ENCODE data around the gene KCNN1.
"Not testable (repeated sequence)": the region's sequence is repeated elsewhere in the genome, so short reads cannot be mapped to it uniquely, and the experiment has no call there.

KCNN1 gene

DNA sequence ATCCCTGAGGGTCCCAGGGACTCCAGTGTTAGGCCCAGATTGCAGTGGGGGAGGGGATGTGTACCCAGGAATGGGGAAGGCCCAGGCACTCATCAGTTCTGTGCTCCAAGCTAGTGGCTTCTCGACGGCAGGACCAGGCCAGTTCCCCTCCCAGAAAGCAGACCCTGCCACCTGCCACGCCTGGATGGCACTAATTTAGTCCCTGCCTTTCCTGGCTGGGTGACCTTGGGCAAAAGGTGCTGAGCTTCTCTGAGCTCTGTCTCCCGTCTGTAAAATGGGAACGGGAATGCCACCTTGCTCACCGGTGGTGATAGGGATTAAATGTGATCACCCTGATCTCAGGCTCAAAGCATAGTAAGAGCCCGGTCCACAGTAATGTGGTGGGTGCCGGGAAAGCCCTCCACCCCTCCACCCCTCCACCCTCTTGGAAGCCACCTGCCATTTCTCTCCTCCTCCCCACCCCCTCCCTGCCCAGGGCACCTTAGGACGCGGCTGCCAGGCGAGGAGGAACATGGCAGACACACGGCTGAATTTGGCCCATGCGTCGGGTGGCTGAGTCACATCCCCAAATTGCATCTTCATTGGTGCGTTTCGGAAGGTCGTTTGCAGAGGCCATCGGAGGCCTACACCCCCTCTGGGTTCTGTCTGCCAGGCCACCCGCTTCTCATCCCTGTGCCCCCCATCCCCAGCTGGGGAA lies 2.3 kb downstream of the KCNN1 start:
- no peak for DNase-seq

DNA sequence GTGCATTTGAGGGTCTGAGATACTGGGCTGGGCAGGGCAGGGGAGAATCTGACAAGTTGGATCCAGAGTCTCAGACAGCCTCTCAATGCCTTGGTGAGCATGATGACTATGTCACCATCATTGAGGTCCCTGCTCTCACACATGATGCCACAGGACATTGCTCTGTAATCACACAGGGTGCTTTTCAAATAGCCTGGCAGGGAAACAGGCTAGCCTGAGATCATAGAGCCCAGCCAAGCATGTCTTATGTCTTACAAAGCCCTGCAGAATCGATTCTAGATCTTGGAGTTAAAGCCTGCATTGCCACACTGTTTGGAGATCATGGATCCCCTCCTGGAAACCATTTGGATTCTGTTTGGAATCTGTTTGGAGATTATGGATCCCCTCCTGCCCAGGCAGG lies 5.3 kb downstream of the KCNN1 start:
- DNase-seq, result no peak

DNA sequence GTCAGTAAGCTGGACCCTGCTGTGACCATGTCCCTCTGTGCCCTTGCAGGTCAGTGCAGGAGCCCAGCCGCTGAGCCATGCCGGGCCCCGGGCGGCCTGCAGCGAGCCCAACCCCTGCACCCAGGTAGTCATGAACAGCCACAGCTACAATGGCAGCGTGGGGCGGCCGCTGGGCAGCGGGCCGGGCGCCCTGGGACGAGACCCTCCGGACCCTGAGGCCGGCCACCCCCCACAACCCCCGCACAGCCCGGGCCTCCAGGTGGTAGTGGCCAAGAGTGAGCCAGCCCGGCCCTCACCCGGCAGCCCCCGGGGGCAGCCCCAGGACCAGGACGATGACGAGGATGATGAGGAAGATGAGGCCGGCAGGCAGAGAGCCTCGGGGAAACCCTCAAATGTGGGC lies 6.9 kb downstream of the KCNN1 start:
- no peak for DNase-seq

DNA sequence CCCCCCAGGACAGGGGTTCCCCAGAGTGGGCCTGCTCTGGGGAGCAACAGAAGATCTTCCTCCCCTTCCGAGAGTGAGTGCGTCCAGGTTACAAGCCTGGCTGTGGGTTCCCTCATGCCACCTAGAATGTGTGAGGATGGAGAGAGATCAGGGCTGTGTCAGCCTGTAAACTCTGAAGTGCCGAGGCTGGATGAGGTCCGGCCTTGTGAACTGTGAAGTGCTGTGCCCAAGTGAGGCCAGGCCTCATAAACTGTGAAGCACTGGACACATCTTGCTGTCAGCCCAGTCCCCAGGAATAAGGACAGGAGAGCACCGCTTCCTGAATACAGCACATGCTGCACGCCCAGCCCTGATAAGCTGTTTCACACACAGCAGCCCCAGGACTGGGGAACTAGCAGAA lies 7.6 kb downstream of the KCNN1 start:
- DNase-seq, result no peak

DNA sequence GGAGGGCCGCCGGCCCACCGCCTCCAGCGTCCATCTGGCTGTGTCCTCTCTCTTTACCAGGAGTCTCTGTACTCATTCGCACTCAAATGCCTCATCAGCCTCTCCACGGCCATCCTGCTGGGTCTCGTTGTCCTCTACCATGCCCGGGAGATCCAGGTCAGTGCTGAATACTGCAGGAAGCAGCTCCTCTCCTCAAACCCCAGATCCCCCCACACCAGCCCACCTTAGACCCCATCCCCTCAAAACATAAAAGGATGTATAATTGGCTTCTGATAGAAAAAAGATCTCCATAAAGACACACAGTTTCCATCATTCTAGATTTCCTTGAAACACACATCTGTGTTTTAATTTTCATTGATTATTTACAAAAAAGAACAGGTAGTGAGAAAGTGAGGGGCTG lies 8.1 kb downstream of the KCNN1 start:
- DNase-seq, result no peak

DNA sequence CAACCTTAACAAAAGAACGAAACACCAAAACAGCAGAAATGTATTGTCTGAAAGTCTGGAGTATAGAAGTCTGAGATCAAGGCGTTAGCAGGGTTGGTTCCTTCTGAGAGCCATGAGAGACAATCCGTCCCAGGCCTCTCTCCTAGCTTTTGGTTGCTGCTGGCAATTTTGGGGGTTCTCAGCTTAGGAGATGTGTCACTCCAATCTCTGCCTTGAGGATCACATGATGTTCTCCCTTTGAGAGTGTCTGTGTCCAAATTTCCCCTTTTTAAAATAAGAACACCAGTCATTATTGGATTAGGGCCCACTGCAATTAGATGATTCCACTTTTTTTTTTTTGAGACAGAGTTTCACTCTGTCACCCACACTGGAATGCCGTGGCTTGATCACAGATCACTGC lies 10.1 kb downstream of the KCNN1 start:
- no peak for DNase-seq

DNA sequence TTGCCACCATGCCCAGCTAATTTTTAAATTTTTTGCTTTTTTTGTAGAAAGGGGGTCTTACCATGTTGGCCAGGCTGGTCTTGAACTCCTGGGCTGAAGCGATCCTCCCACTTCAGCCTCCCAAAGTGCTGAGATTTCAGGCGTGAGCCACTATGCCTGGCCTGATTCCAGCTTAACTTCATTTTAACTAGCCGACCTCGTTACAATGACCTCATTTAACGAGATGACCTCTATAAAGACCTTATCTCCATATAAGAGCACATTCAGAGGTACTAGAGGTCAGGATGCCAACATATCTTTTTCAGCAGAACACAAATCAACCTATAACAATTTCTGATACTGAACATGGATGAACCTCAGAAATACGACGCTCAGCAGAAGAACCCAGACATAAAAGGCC lies 10.6 kb downstream of the KCNN1 start:
- no peak for DNase-seq

DNA sequence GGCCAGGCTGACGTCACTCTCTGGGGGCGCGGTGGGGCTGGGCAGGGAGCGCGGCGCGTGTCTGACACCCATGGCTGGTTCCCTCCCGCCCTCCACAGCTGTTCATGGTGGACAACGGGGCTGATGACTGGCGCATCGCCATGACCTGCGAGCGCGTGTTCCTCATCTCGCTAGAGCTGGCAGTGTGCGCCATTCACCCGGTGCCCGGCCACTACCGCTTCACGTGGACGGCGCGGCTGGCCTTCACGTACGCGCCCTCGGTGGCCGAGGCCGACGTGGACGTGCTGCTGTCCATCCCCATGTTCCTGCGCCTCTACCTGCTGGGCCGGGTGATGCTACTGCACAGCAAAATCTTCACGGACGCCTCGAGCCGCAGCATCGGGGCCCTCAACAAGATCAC lies 14.7 kb downstream of the KCNN1 start:
- no peak for DNase-seq

DNA sequence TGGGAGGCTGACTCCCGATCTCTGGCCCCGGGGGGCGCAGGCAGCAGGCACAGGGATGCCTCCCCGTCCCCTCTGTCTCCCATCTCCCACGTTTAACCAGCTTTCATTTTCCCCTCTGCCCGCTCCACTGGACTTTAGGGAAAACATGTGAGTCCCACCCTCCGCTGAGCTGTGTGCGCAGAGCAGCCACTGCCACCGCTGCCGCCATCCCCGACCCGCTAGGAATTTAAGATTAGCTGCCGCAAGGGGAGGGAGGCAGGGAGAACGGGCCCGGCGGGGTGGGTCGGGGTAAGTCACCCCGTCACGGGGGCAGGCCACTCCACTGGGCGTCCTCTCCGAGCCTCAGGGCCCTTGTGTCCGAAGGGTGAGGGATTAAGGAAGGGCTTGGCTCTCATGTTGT lies 15.5 kb downstream of the KCNN1 start:
- no peak for DNase-seq

DNA sequence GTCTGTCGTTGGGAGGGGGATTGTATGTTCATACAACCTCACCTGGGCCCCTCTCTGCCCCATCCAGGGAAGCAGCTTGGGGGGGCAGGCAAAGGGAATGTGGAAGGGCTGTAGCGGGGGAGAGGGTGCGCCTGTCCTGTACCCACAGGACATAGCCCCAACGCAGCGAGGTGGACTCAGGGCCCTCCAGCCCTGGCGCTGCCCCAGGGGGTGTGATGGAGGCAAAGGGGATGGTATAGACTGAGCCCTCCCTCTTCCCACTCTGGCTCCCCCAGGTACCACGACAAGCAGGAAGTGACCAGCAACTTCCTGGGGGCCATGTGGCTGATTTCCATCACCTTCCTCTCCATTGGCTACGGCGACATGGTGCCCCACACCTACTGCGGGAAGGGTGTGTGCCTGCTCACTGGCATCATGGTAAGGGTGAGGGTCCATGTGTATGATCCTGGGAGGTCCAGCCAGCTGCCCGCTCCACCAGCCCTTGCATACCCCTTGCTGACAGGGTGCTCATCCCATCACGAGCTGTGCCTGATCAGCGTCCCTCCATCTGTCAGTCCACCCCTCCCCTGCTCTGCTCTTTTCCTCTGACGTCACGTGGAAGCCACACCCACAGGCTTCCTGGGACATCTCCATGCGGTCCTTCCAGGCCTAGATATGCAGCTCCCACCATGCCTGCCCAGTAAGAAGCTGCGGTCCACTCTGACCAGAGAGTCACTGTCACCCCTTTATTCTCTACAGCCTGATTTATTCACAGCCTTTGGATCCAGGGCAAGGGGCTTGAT lies 18.3 kb downstream of the KCNN1 start:
- no peak for DNase-seq

DNA sequence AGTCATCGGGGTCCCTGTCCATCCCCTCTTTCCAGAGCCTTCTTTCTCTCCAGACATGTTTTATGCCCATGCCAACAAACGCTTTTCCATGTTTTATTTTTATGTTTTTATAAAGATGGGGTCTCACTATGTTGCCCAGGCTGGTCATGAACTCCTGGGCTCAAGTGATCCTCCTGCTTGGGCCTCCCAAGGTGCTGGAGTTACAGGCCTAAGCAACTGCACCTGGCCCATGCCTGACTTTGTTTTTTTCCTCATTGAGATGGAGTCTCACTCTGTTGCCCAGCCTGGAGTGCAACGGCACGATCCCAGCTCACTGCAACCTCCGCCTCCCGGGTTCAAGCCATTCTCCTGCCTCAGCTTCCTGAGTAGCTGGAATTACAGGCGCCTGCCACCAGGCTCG lies 19.7 kb downstream of the KCNN1 start:
- not testable (repeated sequence) for DNase-seq

DNA sequence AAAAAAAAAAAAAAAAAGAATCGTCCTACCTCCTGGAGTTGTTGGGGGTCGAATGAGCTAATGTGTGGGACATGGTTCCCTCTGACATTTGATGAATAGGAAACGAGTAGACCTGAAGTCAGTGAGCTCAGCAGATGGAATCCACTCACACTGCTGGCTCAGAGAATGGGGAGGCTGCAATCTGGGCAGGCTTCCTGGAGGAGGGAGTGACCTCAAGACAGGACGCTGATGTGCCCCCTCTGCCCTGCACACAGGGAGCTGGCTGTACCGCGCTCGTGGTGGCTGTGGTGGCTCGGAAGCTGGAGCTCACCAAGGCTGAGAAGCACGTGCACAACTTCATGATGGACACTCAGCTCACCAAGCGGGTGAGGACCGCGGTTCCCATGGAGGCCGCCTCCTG lies 21.3 kb downstream of the KCNN1 start:
- no peak for DNase-seq

DNA sequence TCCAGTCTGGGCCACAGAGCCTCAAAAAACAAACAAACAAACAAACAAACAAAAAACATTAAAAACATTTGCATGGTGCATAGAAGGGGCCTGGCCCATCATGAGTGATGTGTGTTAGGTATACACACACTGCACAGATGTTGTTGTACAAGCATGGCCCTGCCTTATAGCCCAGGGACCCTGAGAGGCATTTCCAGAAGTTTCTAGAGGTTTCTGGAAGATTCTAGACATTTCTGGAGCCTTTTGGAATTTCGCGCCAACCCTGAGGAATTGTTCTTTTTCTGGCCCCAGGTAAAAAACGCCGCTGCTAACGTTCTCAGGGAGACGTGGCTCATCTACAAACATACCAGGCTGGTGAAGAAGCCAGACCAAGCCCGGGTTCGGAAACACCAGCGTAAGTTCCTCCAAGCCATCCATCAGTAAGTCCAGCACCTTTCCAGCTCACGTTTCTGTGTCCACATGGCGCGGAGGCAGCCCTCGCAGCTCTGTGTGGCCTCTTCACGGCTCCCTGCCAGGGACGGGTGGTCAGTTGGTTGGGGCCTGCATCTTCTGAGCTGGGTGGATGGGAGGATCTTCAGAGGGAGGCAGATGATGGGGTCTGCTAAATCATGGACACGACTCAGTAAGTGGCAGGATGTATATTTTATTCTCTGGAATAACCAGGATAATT lies 22.7 kb downstream of the KCNN1 start:
- no peak for DNase-seq

DNA sequence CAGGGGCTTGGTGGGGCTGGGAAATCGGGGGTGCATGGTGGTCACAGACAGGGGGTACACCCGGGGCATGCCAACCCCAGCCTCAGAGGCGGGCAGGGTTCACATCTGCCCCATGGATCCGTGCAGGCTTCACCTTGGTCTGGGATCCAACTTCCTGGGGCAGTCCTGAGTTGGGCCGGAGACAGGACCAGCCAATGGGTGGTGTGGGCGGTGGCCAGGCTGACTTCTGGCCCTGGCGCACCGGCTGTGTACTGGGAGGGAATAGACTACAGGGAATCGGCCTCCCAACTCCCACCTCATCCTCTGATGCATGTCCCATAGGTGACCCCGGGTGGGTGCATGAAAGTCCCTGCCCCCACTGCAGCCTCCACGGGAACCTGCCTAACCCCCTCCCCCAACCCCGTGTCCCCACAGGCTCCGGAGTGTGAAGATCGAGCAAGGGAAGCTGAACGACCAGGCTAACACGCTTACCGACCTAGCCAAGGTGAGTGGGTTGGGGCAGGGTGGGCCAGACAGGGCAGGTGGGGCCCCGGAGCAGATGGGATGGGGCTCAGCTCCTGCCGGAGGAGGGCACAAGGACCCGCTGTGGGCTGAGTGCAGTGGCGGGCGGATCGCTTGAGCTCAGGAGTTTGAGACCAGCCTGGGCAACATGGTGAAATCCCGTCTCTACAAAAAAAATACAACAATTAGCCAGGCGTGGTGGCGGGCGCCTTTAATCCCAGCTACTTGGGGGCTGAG lies 26.3 kb downstream of the KCNN1 start:
- DNase-seq, result no peak

DNA sequence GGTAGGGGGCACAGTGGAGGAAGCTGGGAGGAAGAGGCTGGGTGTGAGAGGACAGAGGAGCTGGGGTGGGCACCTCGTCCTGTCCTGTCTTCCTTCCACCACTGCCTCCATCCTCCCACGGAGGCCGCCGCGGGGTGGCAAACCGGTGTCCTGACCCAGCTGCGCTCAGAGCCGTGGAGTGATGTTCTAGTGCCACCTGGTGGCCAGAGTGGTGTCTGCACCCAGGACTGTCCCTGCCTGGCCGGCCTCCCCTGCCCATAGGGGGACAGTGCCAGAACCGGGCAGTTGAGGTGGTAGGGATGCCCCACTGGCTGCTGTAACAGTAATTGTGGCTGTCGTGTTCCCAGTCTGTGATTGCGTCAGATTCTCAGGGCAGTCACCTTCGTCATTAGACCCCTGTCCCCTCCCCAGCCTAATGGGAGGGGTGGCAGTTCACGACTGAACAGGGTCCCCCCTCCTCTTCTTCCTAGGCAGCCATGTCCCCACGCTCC lies 30.0 kb downstream of the KCNN1 start:
- DNase-seq, result peak; percentile 74

DNA sequence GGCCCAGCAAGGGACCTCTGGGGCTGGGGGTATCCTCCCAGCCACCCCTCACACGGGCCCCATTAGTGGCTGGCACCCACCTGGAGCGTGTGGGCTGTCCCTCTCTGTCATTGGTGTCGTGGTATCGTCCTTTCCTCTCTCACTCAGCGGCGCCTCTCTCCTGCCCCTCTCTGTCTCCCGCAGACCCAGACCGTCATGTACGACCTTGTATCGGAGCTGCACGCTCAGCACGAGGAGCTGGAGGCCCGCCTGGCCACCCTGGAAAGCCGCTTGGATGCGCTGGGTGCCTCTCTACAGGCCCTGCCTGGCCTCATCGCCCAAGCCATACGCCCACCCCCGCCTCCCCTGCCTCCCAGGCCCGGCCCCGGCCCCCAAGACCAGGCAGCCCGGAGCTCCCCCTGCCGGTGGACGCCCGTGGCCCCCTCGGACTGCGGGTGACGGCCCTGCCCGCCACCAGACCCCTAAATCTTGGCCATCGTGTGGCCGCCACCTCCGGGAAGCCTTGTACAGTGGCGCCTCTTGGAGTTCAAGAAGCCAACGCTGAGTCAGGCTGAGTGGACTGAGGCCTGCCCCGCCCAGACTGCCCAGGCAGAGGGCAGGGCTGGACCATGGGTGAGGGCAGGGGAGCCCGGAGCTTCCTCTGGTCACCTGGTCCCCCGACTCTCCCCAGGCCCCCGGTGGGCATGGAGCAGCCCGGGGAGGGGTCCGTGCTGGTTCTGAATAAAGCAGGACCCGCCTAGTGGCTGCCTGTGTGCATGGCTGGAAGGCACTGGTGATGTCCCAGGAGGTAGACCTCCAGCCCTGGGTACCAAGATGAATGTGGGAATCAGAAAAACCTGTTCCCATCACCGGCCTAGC lies 31.3 kb downstream of the KCNN1 start:
- no peak for DNase-seq

DNA sequence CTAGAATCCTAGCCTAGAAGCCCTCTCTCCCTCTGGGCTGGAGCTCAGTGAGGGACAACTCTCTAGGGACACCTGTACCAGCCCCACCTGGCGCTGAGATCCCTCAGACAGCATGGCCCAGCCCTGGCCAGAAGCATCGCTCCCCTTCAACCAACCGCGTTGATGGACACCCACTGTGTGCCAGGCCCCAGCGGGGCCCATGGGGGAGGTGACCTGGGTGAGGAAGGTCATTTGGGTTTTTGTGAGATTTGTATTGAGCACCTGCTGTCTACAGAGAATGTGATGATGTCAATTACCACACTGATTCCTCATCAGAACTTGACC lies 31.9 kb downstream of the KCNN1 start:
- no peak for DNase-seq

DNA sequence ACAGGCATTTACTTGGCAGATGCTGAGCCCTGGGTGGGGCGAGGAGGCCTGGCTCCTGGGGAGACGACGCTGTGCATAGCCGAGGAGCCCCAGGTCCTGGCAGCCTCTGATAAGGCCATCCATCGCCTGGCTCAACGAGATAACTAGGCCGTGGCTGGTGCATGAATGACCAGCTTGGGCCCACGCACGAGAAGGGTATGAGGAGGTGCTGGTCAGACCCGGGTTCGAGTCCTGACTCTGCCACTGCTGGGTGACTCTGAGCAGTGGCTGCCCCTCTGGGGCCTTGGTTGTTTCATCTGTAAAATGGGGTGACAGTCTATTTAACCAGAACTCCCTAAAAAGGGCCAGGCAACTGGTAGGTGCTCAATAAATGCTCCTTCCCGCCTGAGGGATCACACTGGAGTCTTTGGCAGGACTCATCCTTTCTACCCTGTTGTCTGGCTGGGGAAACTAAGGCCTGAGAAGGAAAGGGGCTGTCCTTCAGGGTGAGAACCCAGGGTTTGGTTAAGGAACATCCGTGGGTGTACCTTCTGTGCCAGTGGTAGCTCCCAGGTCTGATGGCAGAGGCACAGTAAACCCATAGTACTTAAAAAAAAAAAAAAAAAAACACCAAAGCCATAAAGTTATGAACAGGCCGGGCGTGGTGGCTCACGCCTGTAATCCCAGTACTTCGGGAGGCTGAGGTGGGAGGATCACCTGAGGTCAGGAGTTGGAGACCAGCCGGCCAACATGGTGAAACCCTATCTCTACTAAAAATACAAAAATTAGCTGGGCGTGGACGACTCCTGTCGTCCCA lies 33.0 kb downstream of the KCNN1 start:
- no peak for DNase-seq

DNA sequence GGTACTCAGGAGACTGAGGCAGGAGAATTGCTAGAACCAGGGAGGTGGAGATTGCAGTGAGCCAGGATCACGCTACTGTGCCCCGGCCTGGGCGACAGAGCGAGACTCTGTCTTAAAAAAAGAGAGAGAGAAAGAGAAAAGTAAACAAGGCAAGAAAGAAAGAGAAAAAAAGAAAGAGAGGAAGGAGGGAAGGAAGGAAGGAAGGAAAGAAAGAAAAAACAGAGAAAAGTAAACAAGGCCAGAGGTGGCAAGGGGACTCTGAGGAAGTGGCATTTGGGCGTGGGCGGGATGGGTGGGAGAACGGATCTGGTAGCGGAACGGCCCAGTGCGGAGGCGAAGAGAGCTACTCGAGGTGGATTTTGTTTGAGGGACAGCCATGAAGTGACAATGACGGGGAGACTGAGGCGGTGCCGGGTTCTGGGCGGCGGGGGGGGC lies 33.6 kb downstream of the KCNN1 start:
- no peak for DNase-seq

DNA sequence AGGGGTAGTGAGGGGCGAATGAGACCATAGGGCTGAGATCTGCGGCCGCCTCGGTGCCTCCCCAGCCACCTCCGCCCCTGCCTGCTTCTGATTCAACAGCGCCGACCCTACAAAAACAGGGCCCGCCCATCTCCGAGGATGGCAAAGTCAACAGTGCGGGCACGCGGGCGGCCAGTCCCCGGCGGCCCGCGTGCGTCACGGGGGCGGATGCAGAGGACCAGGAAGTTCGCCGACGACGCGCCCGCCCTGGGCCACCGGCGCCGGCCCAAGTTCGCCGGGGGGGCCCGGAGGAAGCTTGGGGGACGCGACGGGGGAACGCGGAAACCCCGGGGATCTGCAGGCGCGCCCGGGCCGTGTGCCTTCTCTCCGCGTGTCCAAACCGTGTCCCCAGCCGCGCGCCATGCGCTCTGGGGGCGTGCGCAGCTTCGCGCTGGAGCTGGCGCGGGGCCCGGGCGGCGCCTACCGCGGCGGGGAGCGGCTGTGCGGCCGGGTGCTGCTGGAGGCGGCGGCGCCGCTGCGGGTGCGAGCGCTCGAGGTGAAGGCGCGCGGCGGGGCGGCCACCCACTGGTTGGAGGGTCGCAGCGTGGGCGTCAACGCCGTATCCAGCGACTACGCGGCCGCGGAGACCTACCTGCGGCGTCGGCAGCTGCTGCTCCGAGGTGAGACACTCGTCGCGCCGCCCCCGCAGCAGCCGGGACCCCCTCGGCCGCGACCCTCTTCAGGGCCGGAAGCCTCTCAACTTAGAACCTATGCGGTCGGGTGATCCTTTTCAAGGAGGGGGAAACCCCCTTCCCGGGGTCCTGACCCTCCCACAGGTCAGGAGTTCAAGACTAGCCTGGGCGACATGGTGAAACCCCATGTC lies 34.2 kb downstream of the KCNN1 start:
- DNase-seq, result peak; percentile 91
